H1 (cell line): ENCODE results near the gene NCEH1. TPM values are rescaled to one million over a fixed set of nuclear protein-coding genes. Genes with fewer than 3 reads are reported as not detected.

Source experiments
- ATF2 ChIP-seq: IDR thresholded peaks from 2 replicates; pipeline ENCODE4 v1.6.1; 2012; ENCODE audit warnings: low read length, inconsistent platforms
- EP300 ChIP-seq, 2 experiments: IDR thresholded peaks; 1 replicate in 1 of 2; 2 replicates in 1 of 2; pipeline ENCODE4 v1.6.1; 2011 to 2012; ENCODE audit warnings: low read depth in 2 of 2, low read length in 2 of 2, mild to moderate bottlenecking in 2 of 2, borderline replicate concordance in 1 of 2, inconsistent platforms in 1 of 2, moderate library complexity in 1 of 2
- RAD21 ChIP-seq, 2 experiments: IDR thresholded peaks in 1 of 2; conservative IDR thresholded peaks in 1 of 2; 2 replicates each; pipeline ENCODE4 v1.6.1; 2011; ENCODE audit warnings: low read depth in 2 of 2, low read length in 2 of 2, improper control_type of control experiment in 1 of 2, inconsistent platforms in 1 of 2, mild to moderate bottlenecking in 1 of 2, moderate library complexity in 1 of 2
- SP2 ChIP-seq: IDR thresholded peaks from 2 replicates; pipeline ENCODE4 v1.6.1; 2012; ENCODE audit warnings: mild to moderate bottlenecking, low read length, inconsistent platforms
- polyA plus RNA-seq, 7 experiments: library from polyadenylated mRNA; depleted of rRNA in 3 of 7; stranded (reverse) in 5 of 7; unstranded in 2 of 7; fragments of >200 nt in 5 of 7; fragments of 200-250 nt in 2 of 7; gene quantifications; 1 replicate in 5 of 7; 2 replicates in 1 of 7; 4 replicates in 1 of 7; pipeline versions ENCODE4 v1.2.1 to v1.2.3, GENCODE V29; 2011 to 2013; ENCODE audit warnings: missing spikeins in 2 of 7, mixed read lengths in 2 of 7
- total RNA-seq: library from RNA; stranded (reverse); fragmentation: NEBNext Ultra II Directional; extraction: Animal tissue kit (Norgen Biotek cat#: 25700); gene quantifications from 2 replicates; pipeline ENCODE4 v1.2.1, GENCODE V29; 2021

NCEH1 gene
- total and polyA plus RNA-seq, 2 of the 8 experiments (the other 6 are each of a cell fraction or from before 2014, with no cell fraction given) = 2.2 to 6.4 TPM

GRCh38 chr3:172749230-172749965 is 38.5 kb upstream of the NCEH1 start (continued):
- no peak for TF ChIP-seq ATF2
- TF ChIP-seq SP2 = no peak
- no peak for TF ChIP-seq EP300 (IDR thresholded peaks at IDR 0.05; ENCODE audit: borderline replicate concordance in 1 of 2, low read depth in 2 of 2, low read length in 2 of 2)
- TF ChIP-seq RAD21 (IDR thresholded peaks at IDR 0.05 in 1 of 2, conservative IDR thresholded peaks at IDR 0.05 in 1 of 2; ENCODE audit: low read depth in 2 of 2, low read length in 2 of 2) = no peak
